SK-N-SH treated with all-trans-retinoic acid at 6 μM for 48 hours (cell line): ENCODE measurements around the gene CABP4.

Experiments used
- ARNTL ChIP-seq: fragments of 450-650 bp; formaldehyde crosslinking; IDR thresholded peaks from 2 replicates; pipeline ENCODE4 v1.5.0; 2020; ENCODE audit warnings: low read depth, mild to moderate bottlenecking, moderate library complexity, borderline replicate concordance
- CSRNP3 ChIP-seq: fragments of 250-450 bp; sonication (Bioruptor Pico); IDR thresholded peaks from 2 replicates; pipeline ENCODE4 v1.5.1; 2021; ENCODE audit warnings: mild to moderate bottlenecking, moderate library complexity
- GLIS3 ChIP-seq: fragments of 250-450 bp; sonication (Bioruptor Pico); IDR thresholded peaks from 2 replicates; pipeline ENCODE4 v1.5.0; 2020; ENCODE audit warnings: mild to moderate bottlenecking, moderate library complexity
- PATZ1 ChIP-seq: fragments of 250-450 bp; sonication (Bioruptor Pico); IDR thresholded peaks from 2 replicates; pipeline ENCODE4 v1.8.0; 2020; ENCODE audit warnings: mild to moderate bottlenecking, moderate library complexity, borderline replicate concordance
- POU6F1 ChIP-seq: fragments of 250-450 bp; sonication (Bioruptor Pico); IDR thresholded peaks from 2 replicates; pipeline ENCODE4 v1.8.0; 2021; ENCODE audit warnings: low read depth, mild to moderate bottlenecking, moderate library complexity, borderline replicate concordance
- ZNF8 ChIP-seq: fragments of 450-650 bp; formaldehyde crosslinking; IDR thresholded peaks from 2 replicates; pipeline ENCODE4 v1.5.0; 2020; ENCODE audit warnings: mild to moderate bottlenecking, moderate library complexity

- TF ChIP-seq ZNF8 (CRISPR knock-in tag) (no peak), PATZ1 (CRISPR knock-in tag) (no peak), ARNTL (CRISPR knock-in tag) (no peak), GLIS3 (CRISPR knock-in tag) (no peak), CSRNP3 (no peak), POU6F1 (CRISPR knock-in tag) (no peak)
Observed at GRCh38 chr11:67429722-67430121, 25.4 kb upstream of the CABP4 start.
